Epithelial cell of esophagus (primary cell): Measurements from ENCODE around the gene RPS10.

ENCODE experiments used
- DNase-seq: peaks from one replicate; pipeline ENCODE4 v3.0.0; 2010; ENCODE audit warnings: low read depth
- H3K4me3 ChIP-seq: 2 replicates; pipeline ENCODE4 v1.5.1; 2011; ENCODE audit warnings: mild to moderate bottlenecking, low read length, control low read depth
- TF ChIP-seq, protein P1 (sequence below): IDR thresholded peaks from 2 replicates; pipeline ENCODE4 v1.5.1; 2011; ENCODE audit warnings: low read depth, mild to moderate bottlenecking, low read length, control low read depth, inconsistent platforms; ENCODE audit not compliant: insufficient read depth; ENCODE audit errors: missing control alignments

Gene RPS10

DNA sequence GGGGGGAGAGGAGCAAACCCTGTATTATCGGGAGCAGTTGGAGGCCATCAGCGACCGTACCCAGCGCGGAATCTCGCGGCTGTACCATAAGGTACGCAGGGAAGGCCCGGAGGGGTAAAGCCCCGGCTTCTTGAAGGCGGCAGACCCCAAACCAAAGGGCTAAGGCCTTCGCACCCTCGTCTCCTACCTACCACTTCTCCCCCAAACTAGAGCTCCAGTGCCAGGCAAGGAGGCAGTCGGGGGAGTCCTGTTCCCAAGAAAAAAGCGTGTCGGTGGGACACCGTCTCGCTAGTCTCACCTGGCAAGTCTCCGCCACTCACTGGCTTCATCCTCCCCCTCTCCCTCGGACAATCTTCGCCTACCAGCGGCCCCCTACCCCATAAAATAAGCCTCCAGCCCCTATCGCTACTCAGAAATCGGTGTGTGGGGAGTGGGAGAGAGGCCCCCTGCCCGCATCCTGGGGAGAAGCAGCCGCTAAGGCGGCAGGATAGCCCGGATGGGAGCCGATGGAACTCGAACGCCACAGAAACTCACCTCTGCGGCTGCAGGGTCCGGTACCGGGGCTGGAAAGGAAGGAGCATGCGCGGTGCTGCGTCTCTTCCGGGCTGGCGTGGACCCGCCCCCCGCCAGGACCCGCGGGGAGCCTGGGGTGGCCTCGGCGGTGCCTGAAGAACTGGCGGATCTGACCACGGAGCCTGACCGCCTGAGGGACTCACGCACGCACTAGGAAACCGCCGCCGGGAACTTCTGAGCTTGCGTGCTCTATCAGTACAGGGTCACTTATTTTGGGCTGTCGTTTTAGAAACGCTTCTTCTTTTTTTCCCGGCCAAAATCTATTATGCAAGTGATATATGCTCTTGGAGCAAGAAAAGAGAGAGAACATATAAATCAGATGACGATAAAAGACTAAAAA is at the start of gene RPS10:
Gene RPS10 (minus strand): TSS at position 572 of the 913 bp plus-strand sequence. CDS start 848 bp downstream, outside the sequence.
- DNase-seq = peak; percentile 90
- TF ChIP-seq, protein P1, sequence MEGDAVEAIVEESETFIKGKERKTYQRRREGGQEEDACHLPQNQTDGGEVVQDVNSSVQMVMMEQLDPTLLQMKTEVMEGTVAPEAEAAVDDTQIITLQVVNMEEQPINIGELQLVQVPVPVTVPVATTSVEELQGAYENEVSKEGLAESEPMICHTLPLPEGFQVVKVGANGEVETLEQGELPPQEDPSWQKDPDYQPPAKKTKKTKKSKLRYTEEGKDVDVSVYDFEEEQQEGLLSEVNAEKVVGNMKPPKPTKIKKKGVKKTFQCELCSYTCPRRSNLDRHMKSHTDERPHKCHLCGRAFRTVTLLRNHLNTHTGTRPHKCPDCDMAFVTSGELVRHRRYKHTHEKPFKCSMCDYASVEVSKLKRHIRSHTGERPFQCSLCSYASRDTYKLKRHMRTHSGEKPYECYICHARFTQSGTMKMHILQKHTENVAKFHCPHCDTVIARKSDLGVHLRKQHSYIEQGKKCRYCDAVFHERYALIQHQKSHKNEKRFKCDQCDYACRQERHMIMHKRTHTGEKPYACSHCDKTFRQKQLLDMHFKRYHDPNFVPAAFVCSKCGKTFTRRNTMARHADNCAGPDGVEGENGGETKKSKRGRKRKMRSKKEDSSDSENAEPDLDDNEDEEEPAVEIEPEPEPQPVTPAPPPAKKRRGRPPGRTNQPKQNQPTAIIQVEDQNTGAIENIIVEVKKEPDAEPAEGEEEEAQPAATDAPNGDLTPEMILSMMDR = no peak
- H3K4me3 ChIP-seq = peak within 1 kb of the TSS; percentile 99

DNA sequence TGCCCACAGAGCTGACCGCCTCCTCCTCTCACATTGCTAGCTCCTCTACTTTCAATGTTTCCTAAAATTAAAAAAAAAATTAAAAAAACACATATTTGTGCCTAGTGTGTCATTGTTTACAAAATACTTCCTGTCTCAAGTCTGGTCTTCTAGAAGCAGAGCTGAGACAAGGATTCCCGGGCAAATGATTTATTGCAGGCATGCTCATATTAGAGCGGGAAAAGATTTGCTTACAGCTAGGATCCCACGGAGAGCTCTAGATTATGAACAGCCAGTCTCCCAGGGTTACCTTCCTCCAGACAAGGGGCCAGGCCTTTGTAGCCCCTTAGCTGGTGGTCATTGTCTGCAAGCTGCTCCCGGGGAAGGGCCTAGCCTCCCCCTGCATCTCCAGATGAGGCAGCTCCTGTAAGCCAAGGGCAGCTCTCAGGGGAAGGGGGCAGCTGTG is 49.4 kb upstream of the RPS10 start:
- no peak for DNase-seq
- TF ChIP-seq, protein P1 = no peak

DNA sequence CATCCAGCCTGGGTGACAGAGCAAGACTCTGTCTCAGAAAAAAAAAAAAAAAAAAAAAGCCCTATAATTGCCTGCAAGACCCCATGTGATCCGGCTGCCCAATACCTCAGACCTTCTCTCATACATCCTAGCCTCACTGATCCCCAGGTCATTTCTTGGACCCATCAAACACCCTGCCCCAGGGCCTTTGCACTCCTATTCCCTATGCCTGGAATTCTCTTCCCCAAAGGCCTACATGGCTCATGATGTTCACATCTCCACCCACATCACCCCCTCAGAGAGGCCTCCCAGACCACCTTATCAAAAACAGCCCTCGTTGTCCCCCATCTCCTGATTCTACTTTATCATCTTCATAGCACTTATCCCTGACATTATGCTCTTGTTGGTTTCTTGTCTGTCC is 48.9 kb upstream of the RPS10 start:
- DNase-seq = no peak
- no peak overlapping the region for H3K4me3 ChIP-seq
- TF ChIP-seq, protein P1 = no peak

More for the DNA sequence above, 49.4 kb upstream of the RPS10 start:
- no peak overlapping the region for H3K4me3 ChIP-seq

DNA sequence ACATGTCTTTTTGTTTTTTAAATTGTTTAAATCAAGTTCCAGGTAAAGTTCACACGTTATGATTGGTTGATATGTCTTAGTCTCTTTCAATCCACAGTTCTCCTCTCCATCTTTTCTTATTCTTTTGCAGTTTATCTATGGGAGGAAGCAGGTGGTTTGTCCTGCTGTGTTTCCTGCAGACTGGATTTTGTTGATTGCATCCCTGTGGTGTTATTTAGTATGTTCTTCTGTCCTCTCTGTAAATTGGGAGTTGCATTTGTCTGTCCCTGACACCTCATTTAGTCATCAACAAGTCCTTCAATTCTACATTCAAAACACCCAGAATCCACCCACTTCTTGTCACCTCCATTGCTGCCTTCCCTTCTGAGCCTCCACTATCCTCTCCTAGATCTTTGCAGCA is 48.1 kb upstream of the RPS10 start:
- TF ChIP-seq, protein P1 = no peak
- no peak for DNase-seq
- H3K4me3 ChIP-seq = no peak overlapping the region

DNA sequence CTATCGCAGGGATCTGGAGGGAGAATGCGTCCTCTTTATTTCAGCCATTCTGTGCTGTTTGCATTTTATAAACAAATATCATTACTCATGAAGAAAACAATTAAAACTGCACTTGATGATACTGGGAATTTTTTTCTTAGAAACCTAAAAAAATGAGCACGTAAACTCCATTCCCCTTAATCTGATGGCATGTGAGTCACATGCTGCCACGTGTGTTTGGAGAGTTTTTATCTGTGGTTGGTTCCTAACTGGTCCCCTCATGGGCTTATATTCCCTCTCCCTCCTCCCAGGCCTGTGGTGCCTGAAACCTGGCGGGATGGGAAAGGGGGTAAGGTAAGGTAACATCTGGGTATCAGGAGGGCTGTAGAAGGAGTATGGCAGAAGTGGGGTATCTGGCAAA is 46.6 kb upstream of the RPS10 start:
- no peak for DNase-seq
- no peak overlapping the region for H3K4me3 ChIP-seq
- TF ChIP-seq, protein P1 = no peak

DNA sequence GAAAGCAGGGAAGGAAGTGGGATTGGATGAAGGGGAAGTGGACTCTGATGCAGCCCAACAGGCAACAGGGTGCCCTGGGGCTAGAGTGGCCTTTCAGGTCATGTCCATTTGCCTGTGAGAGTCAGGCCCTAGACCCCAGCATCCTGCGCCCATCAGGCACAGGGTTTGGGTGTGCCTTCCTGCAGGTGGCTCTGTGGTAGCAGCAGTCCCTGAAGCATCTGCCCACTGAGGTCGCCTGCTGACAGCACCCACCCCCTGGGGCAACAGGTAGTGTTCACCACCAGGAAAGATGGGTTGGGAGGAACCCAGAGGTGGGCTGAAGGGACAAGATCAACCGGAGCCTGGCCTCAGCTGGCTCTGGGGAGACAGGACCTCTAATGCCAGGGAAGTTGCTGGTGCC is 43.6 kb upstream of the RPS10 start:
- no peak overlapping the region for H3K4me3 ChIP-seq
- TF ChIP-seq, protein P1 = no peak
- no peak for DNase-seq

DNA sequence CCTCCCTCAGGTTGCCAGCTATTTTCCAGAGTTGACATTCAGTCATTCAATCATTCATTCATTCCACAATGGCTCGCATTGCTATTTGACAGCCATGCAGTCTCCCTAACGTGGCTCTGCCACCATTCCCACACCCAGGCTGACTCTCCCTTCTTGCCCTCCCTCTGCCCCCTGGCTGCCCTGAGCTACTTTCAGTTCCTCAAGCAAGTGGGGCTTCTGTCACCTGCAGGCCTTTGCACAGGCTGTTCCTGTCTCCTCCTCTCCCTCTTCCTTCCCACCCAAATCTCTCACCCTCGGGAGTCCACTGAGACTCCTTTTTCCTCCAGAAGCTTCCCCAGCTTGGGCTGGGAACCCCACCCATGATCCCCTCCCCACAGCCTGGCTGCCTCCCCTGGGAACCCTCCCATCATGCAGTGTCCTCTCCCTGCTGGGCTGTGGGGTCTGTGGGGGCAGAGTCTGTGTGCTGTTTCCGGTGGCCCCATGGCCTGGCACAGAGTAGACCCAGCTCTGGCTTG is 42.6 kb upstream of the RPS10 start:
- DNase-seq = no peak
- no peak overlapping the region for H3K4me3 ChIP-seq
- TF ChIP-seq, protein P1 = no peak
